H9 (cell line): ENCODE results near the gene IFNAR2. TPM values are rescaled to one million over a fixed set of nuclear protein-coding genes. Genes with fewer than 3 reads are reported as not detected.

Source experiments
- DNase-seq: peaks from one replicate; pipeline ENCODE4 v3.0.0-alpha.2; 2017
- H2AFZ ChIP-seq: one replicate; pipeline ENCODE4 v1.6.1; 2013; ENCODE audit warnings: mild to moderate bottlenecking, low read length, control low read depth, moderate library complexity
- H2AK5ac ChIP-seq: 2 replicates; pipeline ENCODE4 v1.6.1; 2013; ENCODE audit warnings: low read length, control low read depth, mixed read lengths; ENCODE audit not compliant: insufficient read length
- H2BK120ac ChIP-seq: one replicate; pipeline ENCODE4 v1.6.1; 2013; ENCODE audit warnings: low read depth, mild to moderate bottlenecking, low read length, control low read depth, inconsistent platforms; ENCODE audit not compliant: poor library complexity, severe bottlenecking
- H2BK12ac ChIP-seq: 2 replicates; pipeline ENCODE4 v1.6.1; 2013; ENCODE audit warnings: low read length, control low read depth, mixed read lengths, low read depth; ENCODE audit not compliant: insufficient read length
- H2BK15ac ChIP-seq: 2 replicates; pipeline ENCODE4 v1.6.1; 2013; ENCODE audit warnings: low read depth, low read length, control low read depth
- H2BK20ac ChIP-seq: one replicate; pipeline ENCODE4 v1.6.1; 2013; ENCODE audit warnings: low read depth, mild to moderate bottlenecking, low read length, control low read depth, inconsistent platforms; ENCODE audit not compliant: poor library complexity, severe bottlenecking
- H2BK5ac ChIP-seq: 2 replicates; pipeline ENCODE4 v1.6.1; 2013; ENCODE audit warnings: low read length, control low read depth, mixed read lengths; ENCODE audit not compliant: insufficient read length
- H3K14ac ChIP-seq: 2 replicates; pipeline ENCODE4 v1.6.1; 2013; ENCODE audit warnings: low read length, control low read depth; ENCODE audit not compliant: insufficient read depth
- H3K18ac ChIP-seq: 2 replicates; pipeline ENCODE4 v1.6.1; 2013; ENCODE audit warnings: low read depth, mild to moderate bottlenecking, mixed read lengths, low read length, control low read depth; ENCODE audit not compliant: insufficient read length
- H3K23ac ChIP-seq: 2 replicates; pipeline ENCODE4 v1.6.1; 2013; ENCODE audit warnings: low read length, control low read depth, mixed read lengths, low read depth; ENCODE audit not compliant: insufficient read length
- H3K23me2 ChIP-seq: 2 replicates; pipeline ENCODE4 v1.6.1; 2013; ENCODE audit warnings: low read depth, mild to moderate bottlenecking, mixed read lengths, low read length, control low read depth; ENCODE audit not compliant: insufficient read length, poor library complexity, severe bottlenecking
- H3K27ac ChIP-seq: 2 replicates; pipeline ENCODE4 v1.5.1; 2013; ENCODE audit warnings: low read length, control low read depth, mixed read lengths, low read depth; ENCODE audit not compliant: insufficient read length
- H3K27me3 ChIP-seq: 2 replicates; pipeline ENCODE4 v1.6.1; 2013; ENCODE audit warnings: low read length, control low read depth, inconsistent platforms; ENCODE audit not compliant: insufficient read depth
- H3K4ac ChIP-seq: 2 replicates; pipeline ENCODE4 v1.6.1; 2013; ENCODE audit warnings: low read depth, mild to moderate bottlenecking, control low read depth, inconsistent platforms, low read length, moderate library complexity
- H3K4me1 ChIP-seq: 2 replicates; pipeline ENCODE4 v1.6.1; 2013; ENCODE audit warnings: low read length, control low read depth, inconsistent platforms; ENCODE audit not compliant: insufficient read depth
- H3K4me2 ChIP-seq: 2 replicates; pipeline ENCODE4 v1.6.1; 2013; ENCODE audit warnings: low read length, control low read depth, mixed read lengths; ENCODE audit not compliant: insufficient read length, insufficient read depth
- H3K56ac ChIP-seq: 2 replicates; pipeline ENCODE4 v1.6.1; 2013; ENCODE audit warnings: low read depth, mild to moderate bottlenecking, mixed read lengths, low read length, control low read depth; ENCODE audit not compliant: insufficient read length
- H3K79me1 ChIP-seq: 2 replicates; pipeline ENCODE4 v1.6.1; 2013; ENCODE audit warnings: low read depth, mild to moderate bottlenecking, moderate library complexity, low read length, control low read depth, inconsistent platforms; ENCODE audit not compliant: insufficient read depth, poor library complexity, severe bottlenecking
- H3K79me2 ChIP-seq: 2 replicates; pipeline ENCODE4 v1.6.1; 2013; ENCODE audit warnings: low read length, control low read depth, inconsistent platforms; ENCODE audit not compliant: insufficient read depth
- H3K9ac ChIP-seq: 2 replicates; pipeline ENCODE4 v1.6.1; 2013; ENCODE audit warnings: low read length, control low read depth, mixed read lengths; ENCODE audit not compliant: insufficient read length; ENCODE audit errors: extremely low read depth
- H3K9me3 ChIP-seq: one replicate; pipeline ENCODE4 v1.6.1; 2013; ENCODE audit warnings: low read depth, low read length, inconsistent platforms; ENCODE audit not compliant: control insufficient read depth
- H3T11ph ChIP-seq: one replicate; pipeline ENCODE4 v1.6.1; 2013; ENCODE audit warnings: mild to moderate bottlenecking, low read length, control low read depth, inconsistent platforms
- H4K20me1 ChIP-seq: one replicate; pipeline ENCODE4 v1.6.1; 2013; ENCODE audit not compliant: control insufficient read depth, insufficient read length, insufficient read depth
- H4K5ac ChIP-seq: 2 replicates; pipeline ENCODE4 v1.6.1; 2013; ENCODE audit warnings: low read depth, mild to moderate bottlenecking, mixed read lengths, low read length, control low read depth; ENCODE audit not compliant: insufficient read length
- H4K8ac ChIP-seq: replicated peaks from 2 replicates; pipeline ENCODE4 v1.6.1; 2013; ENCODE audit warnings: low read length, control low read depth, mixed read lengths, low read depth; ENCODE audit not compliant: insufficient read length
- H4K91ac ChIP-seq: 2 replicates; pipeline ENCODE4 v1.6.1; 2013; ENCODE audit warnings: low read depth, mild to moderate bottlenecking, moderate library complexity, mixed read lengths, low read length, control low read depth; ENCODE audit not compliant: insufficient read length
- H3K27ac Mint-ChIP-seq, 3 experiments: 2 replicates in 2 of 3; 3 replicates in 1 of 3; pipeline ENCODE4 v1.8.0; 2020 to 2021; ENCODE audit warnings: mixed read lengths in 3 of 3, mild to moderate bottlenecking in 1 of 3, moderate library complexity in 1 of 3
- H3K27me3 Mint-ChIP-seq: 2 replicates; pipeline ENCODE4 v1.8.0; 2021; ENCODE audit warnings: low read depth, mild to moderate bottlenecking, moderate library complexity, mixed read lengths
- H3K36me3 Mint-ChIP-seq, 3 experiments: 2 replicates in 2 of 3; 3 replicates in 1 of 3; pipeline ENCODE4 v1.8.0; 2020 to 2021; ENCODE audit warnings: low read depth in 3 of 3, mixed read lengths in 3 of 3; ENCODE audit not compliant: insufficient read depth in 1 of 3
- H3K4me1 Mint-ChIP-seq, 2 experiments: 2 replicates each; pipeline ENCODE4 v1.8.0; 2020; ENCODE audit warnings: mixed read lengths in 2 of 2
- H3K4me3 Mint-ChIP-seq, 2 experiments: 2 replicates in 1 of 2; 3 replicates in 1 of 2; pipeline ENCODE4 v1.8.0; 2020 to 2021; ENCODE audit warnings: mild to moderate bottlenecking in 2 of 2, mixed read lengths in 2 of 2, moderate library complexity in 1 of 2
- H3K9me3 Mint-ChIP-seq, 2 experiments: 2 replicates in 1 of 2; 3 replicates in 1 of 2; pipeline ENCODE4 v1.8.0; 2020; ENCODE audit warnings: mild to moderate bottlenecking in 2 of 2, mixed read lengths in 2 of 2, moderate library complexity in 1 of 2
- CTCF ChIP-seq: fragments of 200-600 bp; sonication (generic); conservative IDR thresholded peaks from 3 replicates; pipeline ENCODE4 v1.8.0; 2021; ENCODE audit warnings: antibody characterized with exemption, mild to moderate bottlenecking
- WGBS: extraction: QIAGEN DNeasy Blood & Tissue Kit; methylation state at CpG from one replicate; pipeline ENCODE4 v1.1.7; 2013; ENCODE audit warnings: missing lambda C conversion rate, low lambda C conversion rate, mixed read lengths; ENCODE audit not compliant: insufficient read length; ENCODE audit errors: extremely low coverage; 5-methylcytosine and 5-hydroxymethylcytosine counted together
- total RNA-seq: library from RNA; stranded (reverse); gene quantifications from 2 replicates; pipeline ENCODE4 v1.2.1, GENCODE V29; 2021

Gene IFNAR2
- total RNA-seq, 1 experiment from 2014 or later, result 14.4 TPM

GRCh38 chr21:33259995-33260394 lies 30.3 kb downstream of the IFNAR2 start:
- Histone ChIP-seq H3K9me3 (no peaks in the 10 kb centered on the region), H3K56ac (no peak overlapping the region), H2BK15ac (no peak overlapping the region), H3K79me2 (no peaks in the 10 kb centered on the region), H3T11ph (no peak overlapping the region), H3K18ac (no peak overlapping the region), H2AK5ac (no peak overlapping the region), H3K23me2 (no peaks in the 10 kb centered on the region), H2BK120ac (no peak overlapping the region), H4K20me1 (no peaks in the 10 kb centered on the region), H2BK20ac (no peak overlapping the region), H2BK5ac (no peak overlapping the region), H3K4me2 (no peak overlapping the region), H3K27me3 (no peaks in the 10 kb centered on the region), H2BK12ac (no peak overlapping the region), H2AFZ (no peak overlapping the region), H4K8ac (no peak overlapping the region), H3K14ac (no peak overlapping the region), H3K9ac (no peak overlapping the region), H3K23ac (no peak overlapping the region), H3K4ac (no peak overlapping the region), H3K79me1 (no peaks in the 10 kb centered on the region), H3K27ac (no peak overlapping the region), H3K4me1 (no peaks in the 10 kb centered on the region), H4K5ac (no peak overlapping the region), H4K91ac (no peak overlapping the region)
- Mint-ChIP-seq H3K4me1 (peaks cover 5 to 6% of the 10 kb centered on the region in 2 experiments; a peak in 2 of 4 replicates), H3K27me3 (peaks cover 2% of the 10 kb centered on the region), H3K9me3 (peaks cover 7 to 8% of the 10 kb centered on the region in 2 experiments; a peak in 4 of 5 replicates), H3K36me3 (peaks cover 27 to 46% (median 35%) of the 10 kb centered on the region in 3 experiments), H3K4me3 (no peak overlapping the region), H3K27ac (no peak overlapping the region)
- no peak for TF ChIP-seq CTCF
- DNase-seq, result no peak
- no CpG with 5 or more reads among the region's 7 CpGs for WGBS
